PFSK-1 (cell line): ENCODE measurements around the gene SLC8B1.

Experiments
- FOXP2 ChIP-seq: optimal IDR thresholded peaks from 2 replicates; pipeline ENCODE3; 2011; ENCODE audit warnings: borderline replicate concordance, control low read depth, inconsistent platforms; ENCODE audit not compliant: insufficient read depth; ENCODE audit errors: extremely low read length, extremely low read depth
- POLR2AphosphoS5 ChIP-seq: IDR thresholded peaks from 2 replicates; pipeline ENCODE4 v1.6.1; 2012; ENCODE audit warnings: low read depth, mild to moderate bottlenecking, control low read depth, low read length, moderate library complexity
- SIN3A ChIP-seq: IDR thresholded peaks from 2 replicates; pipeline ENCODE4 v1.6.1; 2012; ENCODE audit warnings: mild to moderate bottlenecking, low read length, moderate library complexity, borderline replicate concordance; ENCODE audit not compliant: insufficient read depth
- TAF1 ChIP-seq: IDR thresholded peaks from 2 replicates; pipeline ENCODE4 v1.6.1; 2012; ENCODE audit warnings: low read length, control low read depth, borderline replicate concordance; ENCODE audit not compliant: insufficient read depth
- TF ChIP-seq, protein P1 (sequence below), 2 experiments: IDR thresholded peaks; 2 replicates each; pipeline versions ENCODE4 v1.6.1 to v1.8.0; 2011 to 2012; ENCODE audit warnings: low read depth in 2 of 2, low read length in 2 of 2, control low read depth in 1 of 2, inconsistent platforms in 1 of 2, mild to moderate bottlenecking in 1 of 2, moderate library complexity in 1 of 2; ENCODE audit not compliant: insufficient read depth in 1 of 2

Gene SLC8B1

DNA sequence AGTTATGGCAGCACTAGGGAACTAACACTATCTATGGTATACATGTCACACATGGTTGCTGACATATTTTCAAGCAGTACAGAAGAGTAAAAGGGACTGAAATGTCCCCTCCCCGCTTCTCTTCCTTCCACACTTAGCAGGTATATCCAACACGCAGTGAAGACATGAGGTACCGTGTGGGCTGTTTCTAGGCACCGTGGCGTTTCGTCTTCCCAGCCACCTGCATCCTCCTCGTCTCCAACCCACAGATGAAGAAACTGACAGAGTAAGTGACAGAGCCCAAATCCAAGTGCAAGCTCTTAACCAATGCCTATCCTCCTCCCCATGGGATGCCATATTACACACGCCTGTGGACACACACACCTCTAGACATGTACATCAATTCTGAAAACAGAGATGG, 32.4 kb downstream of the SLC8B1 start:
- TF ChIP-seq TAF1 (no peak), FOXP2 (no peak), POLR2AphosphoS5 (no peak), SIN3A (no peak)
- TF ChIP-seq, protein P1, sequence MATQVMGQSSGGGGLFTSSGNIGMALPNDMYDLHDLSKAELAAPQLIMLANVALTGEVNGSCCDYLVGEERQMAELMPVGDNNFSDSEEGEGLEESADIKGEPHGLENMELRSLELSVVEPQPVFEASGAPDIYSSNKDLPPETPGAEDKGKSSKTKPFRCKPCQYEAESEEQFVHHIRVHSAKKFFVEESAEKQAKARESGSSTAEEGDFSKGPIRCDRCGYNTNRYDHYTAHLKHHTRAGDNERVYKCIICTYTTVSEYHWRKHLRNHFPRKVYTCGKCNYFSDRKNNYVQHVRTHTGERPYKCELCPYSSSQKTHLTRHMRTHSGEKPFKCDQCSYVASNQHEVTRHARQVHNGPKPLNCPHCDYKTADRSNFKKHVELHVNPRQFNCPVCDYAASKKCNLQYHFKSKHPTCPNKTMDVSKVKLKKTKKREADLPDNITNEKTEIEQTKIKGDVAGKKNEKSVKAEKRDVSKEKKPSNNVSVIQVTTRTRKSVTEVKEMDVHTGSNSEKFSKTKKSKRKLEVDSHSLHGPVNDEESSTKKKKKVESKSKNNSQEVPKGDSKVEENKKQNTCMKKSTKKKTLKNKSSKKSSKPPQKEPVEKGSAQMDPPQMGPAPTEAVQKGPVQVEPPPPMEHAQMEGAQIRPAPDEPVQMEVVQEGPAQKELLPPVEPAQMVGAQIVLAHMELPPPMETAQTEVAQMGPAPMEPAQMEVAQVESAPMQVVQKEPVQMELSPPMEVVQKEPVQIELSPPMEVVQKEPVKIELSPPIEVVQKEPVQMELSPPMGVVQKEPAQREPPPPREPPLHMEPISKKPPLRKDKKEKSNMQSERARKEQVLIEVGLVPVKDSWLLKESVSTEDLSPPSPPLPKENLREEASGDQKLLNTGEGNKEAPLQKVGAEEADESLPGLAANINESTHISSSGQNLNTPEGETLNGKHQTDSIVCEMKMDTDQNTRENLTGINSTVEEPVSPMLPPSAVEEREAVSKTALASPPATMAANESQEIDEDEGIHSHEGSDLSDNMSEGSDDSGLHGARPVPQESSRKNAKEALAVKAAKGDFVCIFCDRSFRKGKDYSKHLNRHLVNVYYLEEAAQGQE (IDR thresholded peaks at IDR 0.05; ENCODE audit: insufficient read depth in 1 of 2, low read depth in 2 of 2, low read length in 2 of 2): no peak

DNA sequence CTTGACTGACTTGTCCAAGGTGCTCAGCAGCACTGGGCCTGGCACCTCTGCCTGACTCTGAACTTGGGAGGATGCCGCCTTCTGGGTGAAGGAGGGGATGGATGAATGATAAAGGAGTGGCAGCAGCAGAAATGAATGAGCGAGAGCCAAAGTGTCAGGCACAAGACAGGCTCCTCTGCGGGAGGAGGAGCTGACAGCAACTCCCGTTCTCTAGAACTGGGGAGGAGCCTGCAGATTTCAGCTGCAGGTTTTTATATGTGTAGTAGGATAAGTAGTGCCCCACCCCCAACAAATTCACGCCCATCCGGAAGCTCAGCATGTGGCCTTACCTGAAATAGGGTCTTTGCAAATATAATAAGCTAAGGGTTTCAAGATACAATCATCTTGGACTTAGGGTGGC, 33.1 kb downstream of the SLC8B1 start:
- no peak for TF ChIP-seq POLR2AphosphoS5

DNA sequence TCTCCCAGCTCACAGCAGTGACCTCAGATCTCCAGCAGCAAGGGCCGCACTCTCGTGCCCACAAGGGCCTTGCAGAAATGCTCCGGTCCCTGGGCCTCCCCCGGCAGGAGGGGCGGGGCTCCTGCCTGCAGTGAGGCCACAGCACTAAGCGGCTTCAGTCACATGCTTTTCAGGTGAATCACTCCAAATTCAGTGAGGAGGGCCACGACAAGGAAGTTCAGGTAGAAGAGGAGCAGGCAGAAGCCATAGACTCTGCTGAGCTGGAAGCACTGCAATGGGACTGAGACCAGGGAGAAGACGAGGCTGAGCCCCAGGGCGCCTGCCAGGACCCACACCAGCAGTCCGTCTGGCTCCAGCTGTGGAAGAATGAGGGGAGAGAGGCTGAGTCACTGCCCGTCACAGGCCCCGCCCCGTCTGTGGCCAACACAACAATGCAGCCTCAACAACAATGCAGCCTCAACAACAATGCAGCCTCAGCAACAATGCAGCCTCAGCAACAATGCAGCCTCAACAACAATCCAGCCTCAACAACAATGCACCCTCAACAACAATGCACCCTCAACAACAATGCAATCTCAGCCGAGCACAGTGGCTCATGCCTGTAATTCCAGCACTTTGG, 35.2 kb downstream of the SLC8B1 start:
- TF ChIP-seq, protein P1 (IDR thresholded peaks at IDR 0.05; ENCODE audit: insufficient read depth in 1 of 2, low read depth in 2 of 2, low read length in 2 of 2): no peak
- peak; percentile 66 for TF ChIP-seq FOXP2

DNA sequence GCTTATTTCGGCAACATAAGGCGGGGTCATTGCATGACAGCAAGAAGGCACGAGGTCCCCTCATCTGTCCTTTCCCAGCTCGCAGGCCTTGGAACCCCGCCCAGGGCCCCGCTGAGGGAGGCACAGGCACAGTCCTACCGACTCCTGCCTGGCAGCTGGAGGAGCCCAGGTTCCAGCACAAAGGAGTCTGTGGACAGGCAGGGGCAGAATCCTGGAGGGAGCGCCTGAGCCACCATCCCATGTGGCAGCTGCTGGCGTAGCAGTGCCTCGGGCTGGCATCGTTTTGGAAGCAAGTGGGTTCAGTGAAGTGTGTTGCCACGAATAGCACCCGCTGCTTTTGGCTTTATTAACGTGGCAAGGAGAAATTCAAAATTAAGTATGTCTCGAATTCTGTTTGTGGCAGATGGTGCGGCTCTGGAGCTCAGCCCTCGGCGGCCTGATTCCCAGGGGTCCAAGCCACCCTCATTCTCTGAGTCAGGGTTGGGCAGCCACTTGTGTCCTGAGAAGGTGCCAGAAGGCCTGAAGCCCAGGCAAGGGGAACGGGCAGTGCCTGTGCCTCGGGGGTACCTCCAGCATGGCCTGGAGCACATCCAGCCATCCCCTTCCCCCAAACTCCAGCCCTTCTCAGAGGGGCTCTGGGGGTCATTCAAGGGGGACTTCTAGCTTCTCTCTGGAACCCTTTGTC, 35.9 kb downstream of the SLC8B1 start:
- TF ChIP-seq POLR2AphosphoS5: no peak
- no peak for TF ChIP-seq SIN3A
- no peak for TF ChIP-seq TAF1
- TF ChIP-seq, protein P1 (IDR thresholded peaks at IDR 0.05; ENCODE audit: insufficient read depth in 1 of 2, low read depth in 2 of 2, low read length in 2 of 2): no peak
- TF ChIP-seq FOXP2: no peak

DNA sequence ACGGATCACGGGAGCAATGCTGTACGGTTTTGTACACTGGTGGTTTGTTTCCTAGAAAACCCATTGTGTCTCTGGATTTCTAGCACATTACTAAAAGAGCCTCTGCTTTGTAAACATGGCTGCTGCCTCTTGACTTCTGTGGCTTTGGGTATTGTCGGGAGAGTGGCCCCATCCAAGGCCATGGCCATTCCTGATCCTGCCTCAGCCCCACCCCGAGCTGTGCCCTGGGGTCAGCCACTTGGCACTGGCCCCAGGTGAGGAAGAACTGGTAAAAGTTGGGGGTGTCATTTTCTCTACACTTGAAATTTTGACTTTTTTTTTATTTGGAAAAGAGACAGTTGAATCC, 36.5 kb downstream of the SLC8B1 start:
- TF ChIP-seq, protein P1 (IDR thresholded peaks at IDR 0.05; ENCODE audit: insufficient read depth in 1 of 2, low read depth in 2 of 2, low read length in 2 of 2): no peak
- no peak for TF ChIP-seq POLR2AphosphoS5
- no peak for TF ChIP-seq FOXP2
- TF ChIP-seq TAF1: no peak
- TF ChIP-seq SIN3A: no peak
